NK-92 (cell line): ENCODE measurements around the gene TSPAN4.

Source experiments
- DNase-seq: peaks from one replicate; lab custom pipeline; 2025; ENCODE audit not compliant: unreplicated experiment; lab: John Stamatoyannopoulos, UW

The TSPAN4 gene

DNA sequence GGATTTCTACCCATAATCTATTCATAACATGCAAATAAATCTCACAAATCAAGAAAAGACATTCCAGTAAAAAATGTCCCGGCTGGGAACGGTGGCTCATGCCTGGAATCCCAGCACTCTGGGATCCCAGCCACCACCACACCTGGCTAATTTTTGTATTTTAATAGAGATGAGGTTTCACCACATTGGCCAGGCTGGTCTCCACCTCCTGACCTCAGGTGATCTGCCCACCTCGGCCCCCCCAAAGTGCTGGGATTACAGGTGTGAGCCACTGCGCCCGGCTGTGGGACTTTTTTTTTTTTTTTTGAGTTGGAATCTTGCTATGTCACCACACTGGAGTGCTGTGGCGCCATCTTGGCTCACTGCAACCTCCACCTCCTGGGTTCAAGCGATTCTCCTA, 63.3 kb downstream of the TSPAN4 start:
- no peak for DNase-seq

DNA sequence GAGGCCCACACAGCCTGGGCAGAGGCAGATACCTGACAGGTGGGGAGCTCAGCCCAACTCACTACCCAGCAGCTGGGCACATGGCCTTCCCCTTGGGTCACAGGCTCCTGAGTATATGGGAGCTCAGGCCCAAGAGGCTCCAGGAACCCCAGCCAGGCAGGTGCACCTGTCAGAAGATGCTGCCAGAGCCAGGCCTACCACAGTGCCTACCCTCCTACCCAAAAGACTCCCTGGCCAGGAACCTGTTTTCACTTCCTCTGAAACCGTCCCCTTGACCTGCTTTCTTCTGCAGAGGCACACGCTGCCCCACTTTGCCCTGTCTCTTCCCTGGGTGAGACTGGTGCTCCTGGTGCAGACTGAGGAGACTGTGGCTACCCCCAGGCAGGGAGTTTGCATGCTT, 65.0 kb downstream of the TSPAN4 start:
- no peak for DNase-seq

GRCh38 chr11:908273-908672, 65.6 kb downstream of the TSPAN4 start:
- DNase-seq = no peak

DNA sequence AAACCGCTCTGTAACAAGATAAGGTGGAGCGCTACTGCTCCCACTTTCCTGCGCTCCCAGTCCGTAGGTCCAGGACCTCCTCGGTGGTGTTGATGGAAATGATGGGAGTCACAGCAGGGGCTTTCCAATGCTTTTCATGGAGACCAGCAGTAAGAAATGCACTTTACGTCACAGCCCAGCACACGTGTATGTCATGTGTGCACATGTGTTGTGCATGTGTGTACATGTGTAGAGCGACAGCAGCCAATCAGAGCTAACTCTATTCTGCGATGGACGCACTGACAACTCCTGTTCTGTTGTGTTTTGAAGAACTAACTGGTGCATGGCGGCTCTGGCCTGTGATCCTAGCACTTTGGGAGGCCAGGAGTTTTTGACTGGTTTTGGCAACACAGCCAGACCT, 66.8 kb downstream of the TSPAN4 start:
- DNase-seq = no peak

GRCh38 chr11:910044-910588, 67.5 kb downstream of the TSPAN4 start:
- no peak for DNase-seq

GRCh38 chr11:910589-911030, 68.0 kb downstream of the TSPAN4 start, which contains the start of gene CHID1:
TSS of gene CHID1 (minus strand) at chr11:910810. CDS start at chr11:904816, 5,994 bp downstream.
- DNase-seq = no peak

- DNase-seq = no peak
These were observed 68.6 kb downstream of the TSPAN4 start for GRCh38 chr11:911031-911889.

- no peak for DNase-seq
These were observed 69.2 kb downstream of the TSPAN4 start for GRCh38 chr11:911890-912219.

GRCh38 chr11:912266-912665, 69.6 kb downstream of the TSPAN4 start:
- DNase-seq = no peak

DNA sequence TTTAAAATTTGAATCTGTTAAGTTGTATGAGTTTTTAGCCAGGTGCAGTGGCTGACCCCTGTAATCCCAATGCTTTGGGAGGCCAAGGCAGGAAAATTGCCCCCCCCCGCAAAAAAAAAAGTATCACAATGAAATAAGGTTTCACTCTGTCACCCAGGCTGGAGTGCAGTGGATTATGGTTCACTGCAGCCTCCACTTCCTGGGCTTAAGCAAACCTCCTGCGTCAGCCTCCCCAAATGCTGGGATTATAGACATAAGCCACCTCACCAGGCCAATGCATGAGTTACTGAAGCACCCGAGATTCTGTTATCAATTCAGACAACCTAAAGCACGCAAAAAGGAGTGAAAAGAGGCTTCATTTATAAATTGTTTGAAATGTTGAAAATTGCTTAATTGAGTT, 70.4 kb downstream of the TSPAN4 start:
- DNase-seq = no peak

GRCh38 chr11:914204-914603, 71.6 kb downstream of the TSPAN4 start:
- no peak for DNase-seq

DNA sequence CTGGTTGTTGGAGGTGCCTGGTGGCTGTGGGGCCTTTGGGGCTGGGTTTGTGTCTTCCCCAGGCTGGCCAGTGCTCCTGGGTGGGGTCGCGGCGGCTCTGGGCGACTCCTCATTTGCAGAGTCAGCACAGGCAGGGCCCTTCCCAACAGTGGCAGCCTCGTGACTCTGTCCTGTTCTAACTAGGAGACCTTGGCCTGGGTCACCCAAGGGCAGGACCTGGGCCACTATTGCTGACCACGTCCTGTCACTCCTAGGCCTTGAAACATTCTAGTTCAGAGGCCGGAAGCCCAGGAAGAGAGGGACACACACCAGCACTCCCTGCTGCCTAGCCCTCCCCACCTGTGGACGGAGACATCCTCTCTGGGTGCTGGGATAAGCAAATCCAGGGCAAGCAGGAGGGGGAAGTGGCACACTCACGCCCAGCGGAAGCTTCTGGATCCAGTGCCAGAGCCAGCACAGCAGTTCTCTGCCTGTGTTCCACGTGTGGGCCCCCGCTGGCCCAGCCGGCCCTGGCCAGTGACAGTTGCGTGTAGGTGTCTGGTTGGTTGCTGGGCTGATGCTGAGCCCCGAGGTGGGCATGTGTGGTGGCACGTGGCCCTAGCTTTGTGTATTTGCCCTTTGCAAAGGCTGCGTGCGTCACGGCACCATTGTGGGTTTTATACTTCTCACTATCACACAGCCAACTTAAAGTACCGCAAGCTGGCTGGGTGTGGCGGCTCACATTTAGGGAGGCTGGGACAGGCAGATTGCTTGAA, 72.3 kb downstream of the TSPAN4 start:
- DNase-seq = no peak
